HG02588 (cell line): Measurements from ENCODE around the gene INSRR.

Experiments used
- ATAC-seq: cut with Tn5 transposase; IDR thresholded peaks from one replicate; pipeline ENCODE4 v1.9.1; 2021; ENCODE audit warnings: mild to moderate bottlenecking, moderate library complexity; ENCODE audit not compliant: unreplicated experiment

The INSRR gene

GRCh38 chr1:156894711-156895454, 36.0 kb upstream of the INSRR start:
- no peak for ATAC-seq

GRCh38 chr1:156894001-156894400, 35.1 kb upstream of the INSRR start:
- ATAC-seq, result no peak

DNA sequence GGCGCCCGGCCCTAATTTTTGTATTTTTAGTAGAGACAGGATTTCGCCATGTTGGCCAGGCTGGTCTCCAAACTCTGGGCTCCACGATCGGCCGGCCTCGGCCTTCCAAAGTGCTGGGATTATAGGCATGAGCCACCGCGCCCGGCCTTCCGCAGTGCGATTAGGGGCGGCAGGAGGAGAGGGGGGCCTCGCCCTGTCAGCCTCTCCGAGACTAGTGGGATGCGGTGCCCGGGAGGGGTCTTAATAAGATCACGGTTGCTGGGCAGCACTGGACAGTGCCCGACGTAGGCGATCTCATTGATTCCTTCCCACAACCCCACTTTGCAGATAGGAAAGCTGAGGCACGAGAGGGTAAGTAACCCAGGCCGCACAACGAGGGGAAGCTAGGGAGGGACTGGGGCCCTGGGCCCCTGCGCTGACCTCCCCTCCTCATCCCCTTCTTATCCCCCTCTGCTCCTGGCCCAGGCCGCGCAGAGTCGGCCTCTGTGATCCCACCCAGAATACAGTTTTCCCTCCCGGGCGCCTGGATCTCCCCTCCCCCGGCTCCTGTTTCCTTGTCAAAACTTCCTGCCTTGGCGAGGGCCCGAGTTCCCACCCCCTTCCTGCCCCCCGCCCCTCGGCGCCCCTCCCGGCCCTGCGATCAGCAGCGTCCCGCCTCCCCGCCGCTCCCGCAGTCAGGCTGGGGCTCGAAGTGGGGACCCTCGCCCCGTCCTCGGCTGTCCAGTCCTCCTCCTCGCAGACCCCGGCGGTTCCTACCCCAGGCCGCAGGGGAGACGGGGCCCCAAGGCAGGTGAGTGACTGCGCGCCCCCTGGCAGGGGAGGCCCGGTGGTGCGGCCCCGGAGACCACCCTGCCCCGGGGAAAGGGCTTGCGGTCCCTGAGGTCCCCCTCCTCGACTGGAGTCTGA, 34.4 kb upstream of the INSRR start, which contains the start of gene PEAR1:
Gene PEAR1, plus strand, starts transcription at position 671 of the 906 bp plus-strand sequence. CDS start 10,209 bp downstream, outside the sequence.
- ATAC-seq, result no peak

GRCh38 chr1:156892190-156893047, 33.5 kb upstream of the INSRR start:
- peak; percentile 66 for ATAC-seq

DNA sequence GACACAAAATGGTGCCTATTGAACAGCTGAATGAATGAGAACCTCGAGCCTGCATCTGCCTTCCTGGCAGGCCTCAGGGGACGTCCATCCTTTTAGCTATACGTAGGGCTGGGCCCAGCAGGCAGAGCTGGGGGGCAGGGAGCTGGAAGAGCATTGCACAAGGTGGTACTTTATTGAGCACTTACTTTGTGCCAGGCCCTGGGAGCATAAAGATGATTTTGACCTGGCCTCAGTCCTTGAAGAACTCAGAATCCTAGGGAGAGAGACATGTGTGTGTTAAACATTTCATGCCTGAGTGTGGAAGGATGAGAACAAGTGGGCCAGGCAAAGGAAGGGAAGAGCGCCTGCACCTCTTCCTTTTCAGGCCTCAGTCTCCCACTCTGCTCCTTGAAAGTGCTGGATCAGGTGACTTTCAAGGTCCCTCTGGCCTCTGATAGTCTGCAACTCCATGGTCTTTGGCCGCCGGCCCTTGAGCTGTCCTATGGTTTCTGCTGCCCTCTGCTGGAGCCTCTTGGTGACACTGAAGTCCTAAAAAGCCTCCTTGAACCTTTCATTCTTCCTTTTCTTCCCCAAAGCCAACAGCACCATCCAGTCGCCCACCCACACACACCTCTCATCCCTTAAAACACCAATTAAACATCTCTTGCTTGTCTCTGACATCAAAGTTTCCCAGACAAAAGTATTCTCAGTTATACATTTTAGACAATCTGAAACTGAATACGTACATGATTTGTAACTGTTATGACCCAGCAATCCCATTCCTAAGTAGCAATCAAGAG, 31.1 kb upstream of the INSRR start:
- no peak for ATAC-seq

- ATAC-seq, result no peak
Measured at GRCh38 chr1:156887734-156888133, 28.8 kb upstream of the INSRR start.

DNA sequence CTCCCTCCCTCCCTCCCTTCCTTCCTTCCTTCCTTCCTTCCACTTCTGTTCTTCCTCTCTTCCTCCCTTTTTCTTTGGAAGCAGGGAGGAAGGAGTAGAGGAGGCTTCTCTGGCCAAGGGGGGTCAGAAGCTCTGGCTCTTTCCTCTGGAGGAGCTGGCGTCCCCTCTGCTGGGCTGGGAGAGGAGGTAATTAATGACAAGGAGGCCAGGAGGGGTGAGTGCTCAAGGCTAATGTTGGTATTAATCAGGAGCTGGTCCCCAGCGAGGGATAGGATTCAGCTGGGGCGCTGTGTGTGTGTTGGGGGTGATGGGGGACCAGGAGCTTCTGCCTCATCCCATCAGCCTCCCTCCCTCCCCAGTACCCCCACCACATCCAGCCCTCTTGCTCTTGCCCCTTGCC, 28.4 kb upstream of the INSRR start:
- ATAC-seq, result no peak

GRCh38 chr1:156886583-156887281, 27.8 kb upstream of the INSRR start:
- ATAC-seq, result no peak

DNA sequence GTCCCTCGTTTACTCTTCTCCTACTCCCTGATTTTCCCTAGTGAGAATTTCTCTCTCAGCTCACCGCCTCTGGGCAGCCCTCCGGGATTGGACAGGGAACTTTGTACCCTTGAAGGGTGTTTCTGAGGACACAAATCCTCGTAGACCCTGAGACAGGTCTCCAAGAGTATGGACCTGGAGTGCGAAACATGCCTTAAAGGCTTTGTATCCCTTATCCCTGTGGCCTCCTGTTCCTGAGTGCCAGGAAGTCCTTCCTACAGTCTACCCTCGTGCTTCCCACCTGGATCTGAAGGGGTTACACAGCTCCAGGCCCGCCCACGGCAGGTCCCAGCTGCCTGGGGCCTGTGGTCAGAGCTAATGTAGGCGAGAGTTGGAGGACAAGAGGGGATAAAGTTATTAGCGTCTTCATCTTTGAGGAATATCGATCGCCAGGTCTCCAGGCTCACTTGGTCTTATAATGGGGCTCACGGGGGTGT, 27.0 kb upstream of the INSRR start:
- ATAC-seq, result no peak

GRCh38 chr1:156885314-156885713, 26.4 kb upstream of the INSRR start:
- no peak for ATAC-seq

DNA sequence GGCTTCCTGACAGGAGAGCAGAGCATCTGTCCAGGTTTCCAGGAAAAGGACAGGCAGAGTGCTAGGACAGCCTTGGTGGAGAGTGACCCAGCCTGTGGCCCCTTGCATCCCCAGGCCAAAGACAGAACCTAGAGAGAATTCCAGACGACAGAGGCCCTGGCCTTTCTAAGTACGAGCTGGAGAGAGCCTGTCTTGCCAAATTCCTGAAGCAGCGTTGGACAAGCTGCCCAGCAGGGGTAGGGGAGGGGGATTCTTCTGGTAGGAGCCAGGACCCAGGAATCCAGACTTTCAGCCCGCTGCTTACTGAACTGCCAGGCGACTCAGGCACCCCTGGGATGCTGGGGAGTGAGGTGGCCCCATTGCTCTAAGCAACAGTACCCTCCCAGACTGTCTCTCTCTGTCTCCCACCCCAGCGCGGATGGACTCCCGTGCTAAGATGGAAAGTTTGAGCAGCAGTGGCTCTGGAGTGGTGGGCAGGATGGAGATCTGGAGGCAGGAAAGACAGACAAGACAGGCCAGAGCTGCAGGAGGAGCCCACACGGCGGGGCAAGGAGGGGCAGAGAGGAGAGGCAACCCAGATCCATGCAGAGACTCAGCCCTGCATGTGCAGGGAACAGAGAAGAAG, 25.8 kb upstream of the INSRR start:
- no peak for ATAC-seq

DNA sequence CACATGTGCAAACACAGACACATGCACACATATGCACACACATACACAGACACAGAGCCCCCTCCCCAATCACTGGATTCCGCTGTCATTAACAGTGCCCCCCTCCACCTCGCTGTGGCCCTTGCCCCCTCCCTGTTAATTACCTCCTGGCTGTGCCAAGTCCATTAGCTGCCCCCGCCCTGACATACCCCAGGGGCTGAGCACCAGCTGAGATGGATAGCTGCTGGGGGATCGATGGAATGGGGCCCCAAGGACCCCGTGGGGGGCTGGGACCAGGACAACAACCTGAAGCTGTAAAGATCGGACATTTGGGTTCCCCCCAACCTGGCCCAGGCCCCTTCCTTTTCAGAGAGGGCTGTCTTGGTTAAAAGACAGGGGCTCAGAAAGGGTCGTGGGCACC, 25.0 kb upstream of the INSRR start:
- no peak for ATAC-seq

DNA sequence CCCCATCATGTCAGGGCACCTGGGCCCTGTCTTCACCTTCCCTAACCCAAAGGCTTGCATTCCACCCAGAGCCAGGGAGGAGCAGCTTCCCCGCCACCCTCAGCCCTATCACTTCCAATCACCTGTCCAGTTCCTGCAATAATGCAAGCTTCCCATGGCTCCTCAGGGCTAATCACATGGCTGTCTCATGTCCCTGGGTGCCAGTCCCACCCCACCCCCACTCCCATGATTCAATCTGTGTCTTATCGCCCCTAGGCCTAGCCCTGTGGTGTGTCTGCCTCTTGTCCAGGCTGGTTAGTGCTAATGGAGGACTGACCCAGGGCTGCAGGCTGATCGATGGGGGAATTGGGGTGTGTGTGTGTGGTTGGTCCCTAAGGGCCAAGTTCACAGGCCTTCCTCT, 23.6 kb upstream of the INSRR start:
- no peak for ATAC-seq

- ATAC-seq, result no peak
Measured at GRCh38 chr1:156881663-156882062, 22.7 kb upstream of the INSRR start.

- ATAC-seq, result no peak
Measured at GRCh38 chr1:156881101-156881500, 22.2 kb upstream of the INSRR start.

GRCh38 chr1:156880473-156880872, 21.6 kb upstream of the INSRR start:
- ATAC-seq, result no peak

DNA sequence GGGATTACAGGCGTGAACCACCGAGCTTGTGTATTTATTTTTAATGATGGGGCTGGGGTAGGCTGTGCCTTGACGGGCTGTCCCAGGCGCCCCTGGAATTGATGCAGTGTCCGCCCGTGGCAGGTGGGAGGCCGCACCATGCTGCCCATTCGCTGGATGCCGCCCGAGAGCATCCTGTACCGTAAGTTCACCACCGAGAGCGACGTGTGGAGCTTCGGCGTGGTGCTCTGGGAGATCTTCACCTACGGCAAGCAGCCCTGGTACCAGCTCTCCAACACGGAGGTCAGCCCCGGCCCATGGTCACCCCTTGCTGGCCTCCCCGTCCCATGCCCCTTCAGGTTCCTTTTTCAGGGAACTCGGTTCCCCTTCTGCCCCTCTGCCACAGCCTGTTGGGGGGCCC, 21.0 kb upstream of the INSRR start:
- no peak for ATAC-seq

- no peak for ATAC-seq
Measured at GRCh38 chr1:156877433-156878170, 18.7 kb upstream of the INSRR start.
